AG04450 (cell line): ENCODE measurements around the gene MPZL3. TPM values are rescaled to one million over a fixed set of nuclear protein-coding genes. Genes with fewer than 3 reads are reported as not detected.
A peak's percentile ranks its signal among the peaks of the same experiment; 100 is the strongest.

Experiments used
- CTCF ChIA-PET: fragments of 300-600, 350-600 bp; formaldehyde crosslinking; extraction: SDS; loops from one replicate; lab custom pipeline; 2022; ENCODE audit warnings: antibody characterized with exemption, inconsistent platforms; lab: Charles Lee
- POLR2A ChIA-PET: fragments of 350-600 bp; formaldehyde crosslinking; extraction: SDS; loops from one replicate; lab custom pipeline; 2021; ENCODE audit warnings: antibody characterized with exemption, inconsistent platforms; lab: Yijun Ruan, JAX
- DNase-seq: peaks from one replicate; pipeline ENCODE4 v3.0.0-alpha.2; 2011; ENCODE audit warnings: low read depth, low spot score
- H3K27ac ChIP-seq: one replicate; pipeline ENCODE4 v1.5.1; 2012; ENCODE audit warnings: low read depth, low read length, control low read depth
- H3K27me3 ChIP-seq: one replicate; pipeline ENCODE4 v1.6.0; 2012; ENCODE audit warnings: low read length; ENCODE audit not compliant: control insufficient read depth, insufficient read depth
- H3K4me3 ChIP-seq: 2 replicates; pipeline ENCODE4 v1.5.1; 2011; ENCODE audit warnings: mild to moderate bottlenecking, low read depth, low read length, control low read depth
- H3K9me3 ChIP-seq: 2 replicates; pipeline ENCODE4 v1.5.1; 2012; ENCODE audit warnings: low read length; ENCODE audit not compliant: control insufficient read depth, insufficient read depth
- CTCF ChIP-seq: IDR thresholded peaks from 2 replicates; pipeline ENCODE4 v1.5.1; 2011; ENCODE audit warnings: low read depth, low read length, control low read depth, inconsistent platforms
- polyA minus RNA-seq: library from RNA; depleted of rRNA, polyadenylated mRNA; stranded (reverse); fragments of >200 nt; gene quantifications from 2 replicates; pipeline ENCODE4 v1.2.3, GENCODE V29; 2011; rRNA and poly(A)+ RNA removed
- polyA plus RNA-seq: library from polyadenylated mRNA; depleted of rRNA; stranded (reverse); fragments of >200 nt; gene quantifications from 2 replicates; pipeline ENCODE4 v1.2.3, GENCODE V29; 2011; rRNA removed

MPZL3 gene
- polyA plus RNA-seq = 0.06 and 0.07 TPM in 2 replicates
- polyA minus RNA-seq = 0.05 and 0.39 TPM in 2 replicates

- H3K27me3 ChIP-seq = no peaks in the 10 kb centered on the region
- CTCF ChIA-PET = interaction anchor here (0.8 kb wide), 1 partner anchor 53 kb away, joined by 3 read pairs; no protein-coding TSS in a partner anchor
- POLR2A ChIA-PET = no interaction called here
- no peak within 1 kb of the TSS for H3K27ac ChIP-seq
- H3K9me3 ChIP-seq = no peaks in the 10 kb centered on the region; the same call in 1 of the 2 replicates
- TF ChIP-seq CTCF = no peak
- H3K4me3 ChIP-seq = peak within 1 kb of the TSS; percentile 81
- DNase-seq = no peak
These were observed at the start of gene MPZL3 for GRCh38 chr11:118251858-118252652. Gene MPZL3, minus strand, starts transcription at chr11:118252365. Its CDS starts 71 bp downstream, at chr11:118252294.

- TF ChIP-seq CTCF = no peak
- no peak overlapping the region for H3K4me3 ChIP-seq
- POLR2A ChIA-PET = no interaction called here
- H3K27ac ChIP-seq = no peak overlapping the region
- CTCF ChIA-PET = interaction anchor here (1.2 kb wide), 1 partner anchor 51 kb away, joined by 5 read pairs; no protein-coding TSS in a partner anchor
- DNase-seq = no peak
- H3K27me3 ChIP-seq = peaks cover 7% of the 10 kb centered on the region
- H3K9me3 ChIP-seq = no peaks in the 10 kb centered on the region
These were observed 49.5 kb upstream of the MPZL3 start for GRCh38 chr11:118301600-118302195.

DNA sequence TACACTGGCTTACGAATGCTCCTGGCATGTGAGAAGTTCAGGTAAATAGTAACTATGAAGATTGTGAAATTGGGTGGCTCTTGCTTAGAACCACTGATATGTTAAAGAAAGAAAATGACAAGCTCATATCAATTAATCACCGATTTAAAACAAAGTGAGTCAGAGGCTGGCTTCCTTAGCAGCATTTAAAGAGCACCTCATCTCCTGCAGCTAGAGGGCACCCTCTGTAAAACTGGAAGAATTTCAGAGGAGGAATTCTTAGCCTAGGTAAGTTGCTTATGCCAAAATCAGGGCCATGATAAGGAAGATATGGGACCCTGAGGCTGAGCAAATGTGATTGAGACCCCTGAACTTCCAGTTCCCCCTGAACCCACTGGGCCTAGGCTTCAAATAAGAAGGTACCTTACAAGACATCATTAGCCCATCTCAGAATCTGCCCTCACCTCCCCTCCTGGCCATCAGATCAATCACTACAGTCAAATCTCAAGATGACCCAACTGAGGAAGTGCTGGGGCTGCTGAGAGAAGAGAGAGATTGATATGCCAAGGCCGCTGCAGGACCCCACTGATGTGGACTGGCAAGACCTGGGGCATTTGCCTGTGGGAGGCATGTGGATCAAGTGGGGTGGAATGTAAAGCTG, 43.8 kb upstream of the MPZL3 start:
- H3K9me3 ChIP-seq = no peaks in the 10 kb centered on the region
- no peak overlapping the region for H3K4me3 ChIP-seq
- ChIA-PET POLR2A (no interaction called here), CTCF (interaction anchor here (0.8 to 1.5 kb wide), 6 partner anchors 13 to 125 kb away, joined by 3 to 4 read pairs (median 4); no protein-coding TSS in a partner anchor)
- no peaks in the 10 kb centered on the region for H3K27me3 ChIP-seq
- no peak overlapping the region for H3K27ac ChIP-seq
- peak; percentile 43 for TF ChIP-seq CTCF
- DNase-seq = no peak

- no peaks in the 10 kb centered on the region for H3K27me3 ChIP-seq
- no peak overlapping the region for H3K4me3 ChIP-seq
- H3K9me3 ChIP-seq = no peaks in the 10 kb centered on the region
- H3K27ac ChIP-seq = no peak overlapping the region
- CTCF ChIA-PET = interaction anchor here (0.8 to 1.5 kb wide), 6 partner anchors 14 to 124 kb away, joined by 3 to 4 read pairs (median 4); no protein-coding TSS in a partner anchor
- POLR2A ChIA-PET = no interaction called here
- no peak for TF ChIP-seq CTCF
- DNase-seq = no peak
These were observed 43.0 kb upstream of the MPZL3 start for GRCh38 chr11:118295199-118295598.
